ENCODE results near the gene NALF2.

Gene NALF2

GRCh38 chrX:69503782-69504625 is at the start of gene NALF2:
Gene NALF2 (plus strand): TSS chrX:69504326. CDS start chrX:69505283, 957 bp downstream.
- DNase-seq, result peak; percentile 15

GRCh38 chrX:69457756-69458155 is 46.4 kb upstream of the NALF2 start:
- no peak for DNase-seq

GRCh38 chrX:69466546-69466945 is 37.6 kb upstream of the NALF2 start:
- no peak for DNase-seq

DNA sequence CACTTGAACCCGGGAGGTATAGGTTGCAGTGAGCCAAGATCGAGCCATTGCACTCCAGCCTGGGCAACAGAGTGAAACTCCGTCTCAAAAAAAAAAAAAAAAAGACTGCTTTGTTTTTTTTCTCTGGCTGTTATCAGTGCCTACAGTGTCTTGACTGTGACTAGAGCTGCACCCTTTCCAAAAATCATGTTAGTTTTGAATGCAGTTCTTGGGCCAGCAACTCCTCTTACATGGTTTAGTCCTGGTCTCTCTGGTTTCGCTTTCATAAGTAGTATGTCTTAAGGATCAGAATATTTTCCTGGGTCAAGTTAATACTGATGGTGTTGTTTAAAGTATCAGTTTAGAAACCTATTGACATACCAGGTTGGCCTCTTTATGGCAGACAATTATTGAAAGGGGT is 34.2 kb upstream of the NALF2 start:
- no peak for DNase-seq

GRCh38 chrX:69489625-69490024 is 14.5 kb upstream of the NALF2 start:
- no peak for DNase-seq

- peak; percentile 36 for DNase-seq
These were observed 10.9 kb upstream of the NALF2 start for GRCh38 chrX:69493193-69493592.

GRCh38 chrX:69493766-69494165 is 10.4 kb upstream of the NALF2 start:
- no peak for DNase-seq

DNA sequence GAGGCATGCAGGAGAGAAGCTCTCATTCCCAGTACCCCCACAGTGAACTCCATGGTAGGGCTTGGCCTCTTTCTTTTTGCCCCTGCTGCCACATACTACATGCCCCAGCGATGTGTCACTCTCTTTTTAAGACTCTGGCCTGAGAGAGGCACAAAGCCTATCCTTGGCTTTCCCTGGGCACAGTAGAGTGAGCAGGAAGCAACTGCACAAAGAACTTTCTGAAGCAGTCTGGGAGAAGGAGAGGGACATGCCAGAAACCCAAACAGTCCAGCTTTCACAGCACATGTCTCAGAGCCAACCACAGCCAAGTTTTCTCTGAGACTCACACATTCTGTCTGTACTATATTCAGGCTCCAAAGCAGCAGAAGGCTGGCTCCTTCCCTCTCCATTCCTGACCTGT is 7.9 kb upstream of the NALF2 start:
- no peak for DNase-seq

GRCh38 chrX:69501429-69501828 is 2.7 kb upstream of the NALF2 start:
- no peak for DNase-seq

DNA sequence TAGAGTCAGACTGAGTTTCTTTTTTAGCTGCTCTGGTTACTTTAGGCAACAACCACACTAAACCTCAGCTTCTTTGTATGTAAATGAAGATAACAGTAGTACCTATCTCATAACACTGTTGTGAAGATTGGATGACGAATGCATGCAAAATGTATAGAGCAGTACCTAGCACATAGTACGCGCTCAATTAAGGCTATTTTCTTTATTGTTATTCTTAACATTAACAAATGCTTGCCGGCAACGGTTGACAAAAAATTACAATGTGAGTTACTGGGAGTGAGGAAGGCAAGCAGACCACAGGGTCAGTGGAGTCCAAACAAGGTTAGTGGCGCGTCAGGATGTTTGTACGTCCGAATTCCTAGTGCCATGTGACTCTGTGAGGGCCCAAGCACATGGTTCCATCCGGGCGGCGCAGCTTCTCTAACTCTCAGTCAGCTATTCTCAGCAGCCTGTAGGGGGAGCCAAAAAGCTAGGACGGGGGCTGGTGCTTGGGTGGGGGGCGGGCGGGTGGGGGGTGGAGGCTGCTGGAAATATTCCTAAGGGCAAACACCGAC is 821 bp upstream of the NALF2 start:
- no peak for DNase-seq

GRCh38 chrX:69504626-69505612 is 793 bp downstream of the NALF2 start:
- DNase-seq, result no peak

DNA sequence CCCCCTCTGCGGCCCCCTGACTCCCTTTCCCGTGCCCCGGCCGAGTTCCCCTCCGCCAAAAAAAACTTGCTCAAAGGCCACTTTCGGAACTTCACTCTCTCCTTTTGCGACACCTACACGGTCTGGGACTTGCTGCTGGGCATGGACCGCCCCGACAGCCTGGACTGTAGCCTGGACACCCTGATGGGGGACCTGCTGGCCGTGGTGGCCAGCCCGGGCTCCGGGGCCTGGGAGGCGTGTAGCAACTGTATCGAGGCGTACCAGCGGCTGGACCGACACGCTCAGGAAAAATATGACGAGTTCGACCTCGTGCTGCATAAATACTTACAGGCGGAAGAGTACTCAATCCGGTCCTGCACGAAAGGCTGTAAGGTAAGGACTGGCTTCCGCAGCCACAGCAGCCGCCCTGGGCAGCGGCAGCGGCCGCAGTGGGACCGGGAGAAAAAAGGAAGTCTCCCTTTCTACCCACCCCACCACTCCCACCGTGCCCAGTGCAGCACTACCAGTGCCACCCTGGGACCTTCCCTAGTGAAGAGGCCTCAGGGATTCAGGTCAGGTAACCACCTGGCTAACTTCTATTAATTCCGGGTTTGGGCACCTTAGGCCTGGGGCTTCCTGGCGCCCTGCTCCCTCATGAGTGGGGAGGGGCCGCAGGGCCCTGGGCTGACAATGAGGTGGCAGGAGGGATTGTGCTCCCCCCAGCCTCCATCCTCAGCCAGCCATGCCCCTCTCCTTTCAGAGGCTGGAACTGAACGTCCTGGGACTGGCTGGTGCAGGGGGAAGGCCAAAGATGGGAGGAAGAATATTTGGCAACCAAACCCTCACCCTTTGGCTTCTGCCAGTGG is 1.9 kb downstream of the NALF2 start:
- DNase-seq, result no peak

GRCh38 chrX:69506617-69507499 is 2.7 kb downstream of the NALF2 start:
- no peak for DNase-seq

DNA sequence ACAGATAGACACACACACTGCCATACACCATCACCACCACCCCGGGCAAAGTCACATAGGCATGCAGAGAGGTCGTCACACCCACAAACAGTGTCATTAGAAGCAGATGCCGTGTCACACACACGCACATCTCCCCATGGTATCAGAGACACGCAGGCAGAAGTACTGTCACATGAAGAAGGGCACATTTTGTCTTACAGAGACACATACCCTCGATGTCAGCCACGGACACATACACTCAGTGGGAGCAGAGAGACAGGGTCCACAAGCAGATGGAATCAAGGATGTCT is 3.3 kb downstream of the NALF2 start:
- DNase-seq, result no peak

DNA sequence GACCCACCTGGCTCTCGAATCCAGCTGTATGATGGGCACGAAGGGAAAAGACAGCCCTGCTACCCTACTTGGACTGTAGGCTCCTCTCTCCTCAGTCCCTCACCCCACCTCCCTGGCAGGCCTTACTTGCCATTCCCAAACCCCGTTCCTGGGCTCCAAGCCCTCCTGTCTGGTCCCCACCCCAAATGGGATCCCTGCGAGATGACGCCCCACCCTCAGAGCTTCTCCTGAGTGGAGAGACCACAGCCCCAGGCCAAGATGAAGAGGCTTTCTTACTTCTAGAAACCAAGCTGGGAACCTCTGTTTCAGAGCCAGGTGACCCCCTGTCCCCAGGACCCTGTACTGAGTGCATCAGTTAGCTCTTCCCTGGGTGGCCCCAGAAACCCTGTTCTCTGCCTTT is 4.5 kb downstream of the NALF2 start:
- no peak for DNase-seq

GRCh38 chrX:69510137-69510715 is 6.1 kb downstream of the NALF2 start:
- DNase-seq, result no peak

DNA sequence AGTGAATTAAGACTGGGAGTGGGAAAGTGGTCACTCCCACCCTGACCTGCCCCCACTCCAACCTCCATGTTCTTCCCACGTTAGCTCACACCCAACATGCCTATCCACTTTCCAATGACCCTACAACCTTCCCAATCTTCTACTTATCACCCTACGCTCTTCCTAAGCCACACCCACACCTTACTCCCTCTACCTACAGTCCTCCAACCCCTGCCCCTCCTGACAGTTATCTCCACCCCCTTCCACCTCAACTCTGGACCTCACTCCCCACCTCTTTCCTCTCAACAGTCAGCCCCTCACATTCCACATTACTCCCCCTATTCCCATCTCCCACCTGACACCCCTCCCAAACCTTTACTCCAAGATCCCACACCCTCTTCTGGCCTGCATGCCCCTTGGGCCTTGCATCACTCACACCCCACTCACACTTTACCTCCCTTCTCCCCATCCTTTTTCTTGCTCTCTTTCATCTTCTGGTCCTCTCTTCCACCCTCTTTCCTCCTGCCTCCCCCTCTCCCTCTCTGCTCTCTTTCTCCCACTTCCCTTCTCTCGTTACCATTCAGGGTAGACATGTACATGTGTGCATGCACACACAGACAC is 6.9 kb downstream of the NALF2 start:
- DNase-seq, result no peak

DNA sequence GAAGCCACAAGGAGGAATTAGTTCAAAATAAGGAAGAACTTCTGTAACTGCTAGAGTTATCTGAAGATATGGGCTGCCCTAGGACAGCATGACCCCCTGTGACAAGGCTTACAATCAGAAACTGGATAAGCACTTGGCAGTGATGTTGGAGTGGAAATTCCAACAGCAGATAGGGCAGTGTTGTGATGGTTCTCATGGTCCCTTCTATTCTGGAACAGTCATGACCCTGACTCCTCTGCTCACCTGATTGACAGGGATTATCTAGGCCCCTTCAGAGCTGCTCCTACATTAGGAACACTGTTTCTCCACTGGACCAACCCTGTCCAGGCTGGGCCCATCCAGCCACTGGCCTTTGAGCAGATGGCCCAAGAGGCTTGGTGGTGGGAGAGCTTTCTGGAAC is 17.9 kb downstream of the NALF2 start:
- DNase-seq, result no peak

- no peak for DNase-seq
These were observed 19.2 kb downstream of the NALF2 start for GRCh38 chrX:69523314-69523713.

DNA sequence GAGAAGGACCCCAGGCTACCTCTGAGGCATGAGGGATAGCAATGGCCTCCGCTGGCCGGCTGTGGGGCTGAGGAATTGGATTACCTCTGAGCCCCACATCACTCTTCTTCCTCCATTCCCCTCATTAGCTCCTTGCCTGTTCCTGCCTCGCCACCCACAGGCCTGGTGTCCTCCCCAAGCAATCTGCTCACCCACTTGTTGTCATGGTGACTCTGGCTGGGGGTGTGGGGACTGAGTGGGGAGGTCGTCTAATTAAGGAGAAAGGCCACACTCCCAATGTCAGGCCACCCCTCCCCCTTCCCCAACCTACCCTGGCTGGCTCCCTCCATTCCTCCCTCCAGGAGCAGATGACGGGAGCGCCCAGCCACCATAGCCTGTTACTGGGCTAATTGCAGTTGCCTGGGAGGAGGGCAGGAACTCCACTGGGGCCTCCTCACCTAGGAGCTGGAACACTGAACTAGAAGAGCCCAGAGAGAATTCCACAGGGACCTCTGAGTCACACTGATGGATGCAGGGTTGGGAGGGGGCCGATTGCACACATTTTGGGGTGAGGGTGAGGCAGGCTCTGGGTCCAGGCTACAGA is 20.7 kb downstream of the NALF2 start:
- DNase-seq, result no peak

Data from CD4-positive, alpha-beta T cell treated with Interleukin-17A for 4 hours (primary cell).